K562 (cell line): ENCODE results near the gene CACNG6. TPM values are rescaled to one million over a fixed set of nuclear protein-coding genes. Genes with fewer than 3 reads are reported as not detected.

Source experiments
- ATAC-seq: fragments of 200-7000 bp; cut with Tn5 transposase; 3 replicates; pipeline ENCODE4 v1.9.1; 2020; ENCODE audit warnings: moderate library complexity
- BruUV-seq: library from RNA; stranded (reverse); fragments of 400-500 nt; replicated peaks from 2 replicates; lab custom pipeline; 2021; lab: Mats Ljungman, UMichigan
- CTCF ChIA-PET: fragments of 300-600 bp; formaldehyde crosslinking; extraction: SDS; loops from one replicate; lab custom pipeline; 2021; ENCODE audit warnings: low intra/inter-chr PET ratio; lab: Yijun Ruan, JAX
- POLR2A ChIA-PET: fragments of 300-600, 350-650 bp; sonication (Branson Sonifier 250); formaldehyde crosslinking; extraction: SDS; loops from one replicate; lab custom pipeline; 2021; ENCODE audit warnings: antibody characterized with exemption, inconsistent platforms; lab: Yijun Ruan, JAX
- DNase-seq, 4 experiments: peaks; one replicate each; pipeline versions ENCODE4 v3.0.0 to v3.0.0-alpha.2; 2011 to 2018; ENCODE audit warnings: low spot score in 3 of 4, mixed read lengths in 3 of 4; ENCODE audit errors: extremely low read depth in 1 of 4
- FAIRE-seq: peaks from 2 replicates; lab custom pipeline; 2011; peaks lifted over from hg19 to GRCh38; lab: Jason Lieb, UNC
- H2AFZ ChIP-seq: 2 replicates; pipeline ENCODE4 v1.6.0; 2011; ENCODE audit warnings: low read depth, low read length, control low read depth, inconsistent platforms
- H3K27ac ChIP-seq: fragments of 200-600 bp; 3 replicates; pipeline ENCODE4 v1.8.0; 2011; ENCODE audit warnings: low read depth, mild to moderate bottlenecking, control low read depth, inconsistent platforms, low read length, moderate library complexity, mixed read lengths; ENCODE audit errors: extremely low read depth
- H3K27me3 ChIP-seq, 2 experiments: fragments of 300-600 bp in 1 of 2; 2 replicates in 1 of 2; 3 replicates in 1 of 2; pipeline versions ENCODE4 v1.6.0 to v1.8.0; 2011; ENCODE audit warnings: inconsistent platforms in 2 of 2, low read length in 2 of 2, mild to moderate bottlenecking in 1 of 2, mixed read lengths in 1 of 2, moderate library complexity in 1 of 2; ENCODE audit not compliant: control insufficient read depth in 2 of 2, insufficient read depth in 2 of 2
- H3K36me3 ChIP-seq: fragments of 300-600 bp; 3 replicates; pipeline ENCODE4 v1.8.0; 2011; ENCODE audit warnings: mild to moderate bottlenecking, low read length, inconsistent platforms; ENCODE audit not compliant: control insufficient read depth, insufficient read depth
- H3K4me1 ChIP-seq, 2 experiments: fragments of 200-600 bp in 1 of 2; replicated peaks in 1 of 2; 2 replicates in 1 of 2; 3 replicates in 1 of 2; pipeline versions ENCODE4 v1.5.1 to v1.8.0; 2011; ENCODE audit warnings: inconsistent platforms in 2 of 2, low read length in 2 of 2, mild to moderate bottlenecking in 1 of 2, mixed read lengths in 1 of 2, moderate library complexity in 1 of 2; ENCODE audit not compliant: control insufficient read depth in 2 of 2, insufficient read depth in 2 of 2
- H3K4me2 ChIP-seq: 2 replicates; pipeline ENCODE4 v1.6.1; 2011; ENCODE audit warnings: low read length, control low read depth, inconsistent platforms, mixed read lengths; ENCODE audit not compliant: insufficient read depth
- H3K4me3 ChIP-seq: fragments of 200-600 bp; sonication (generic), shearing (Covaris generic); 2 replicates; pipeline ENCODE4 v1.5.1; 2016; ENCODE audit warnings: control low read depth, inconsistent platforms
- H3K79me2 ChIP-seq: fragments of 200-600 bp; 3 replicates; pipeline ENCODE4 v1.8.0; 2011; ENCODE audit warnings: low read length, inconsistent platforms; ENCODE audit not compliant: control insufficient read depth, insufficient read depth
- H3K9ac ChIP-seq, 2 experiments: 2 replicates each; pipeline versions ENCODE4 v1.6.0 to v1.6.1; 2011; ENCODE audit warnings: low read depth in 2 of 2, low read length in 2 of 2, control low read depth in 1 of 2, inconsistent platforms in 1 of 2, mild to moderate bottlenecking in 1 of 2, mixed read lengths in 1 of 2; ENCODE audit not compliant: insufficient read depth in 1 of 2
- H3K9me1 ChIP-seq: one replicate; pipeline ENCODE4 v1.6.0; 2011; ENCODE audit warnings: inconsistent platforms, mild to moderate bottlenecking, low read length, moderate library complexity; ENCODE audit not compliant: control insufficient read depth, insufficient read depth
- H3K9me3 ChIP-seq: replicated peaks from 2 replicates; pipeline ENCODE4 v1.5.1; 2011; ENCODE audit warnings: low read depth, low read length, inconsistent platforms; ENCODE audit not compliant: control insufficient read depth, insufficient read depth
- H4K20me1 ChIP-seq: replicated peaks from 2 replicates; pipeline ENCODE4 v1.6.1; 2011; ENCODE audit warnings: low read length, inconsistent platforms, mixed read lengths; ENCODE audit not compliant: control insufficient read depth, insufficient read depth
- SUPT5H ChIP-seq: fragments of 450-650 bp; IDR thresholded peaks from 2 replicates; pipeline ENCODE4 v1.6.1; 2016
- TEAD4 ChIP-seq, 2 experiments: sonication (generic) in 1 of 2; formaldehyde crosslinking in 1 of 2; IDR thresholded peaks; 2 replicates each; pipeline versions ENCODE4 v1.6.1 to v1.8.0; 2012 to 2022; ENCODE audit warnings: borderline replicate concordance in 1 of 2, inconsistent platforms in 1 of 2, low read length in 1 of 2, mild to moderate bottlenecking in 1 of 2, missing genetic modification reagents in 1 of 2
- ZNF707 ChIP-seq: fragments of 250-450 bp; sonication (Bioruptor Pico); conservative IDR thresholded peaks from 2 replicates; pipeline ENCODE4 v1.8.0; 2022; ENCODE audit warnings: inconsistent platforms, mild to moderate bottlenecking, moderate library complexity
- WGBS: fragments of 100-300 bp; shearing (Covaris generic); methylation state at CpG from one replicate; pipeline ENCODE4 v1.1.6; 2016; ENCODE audit warnings: low coverage, mixed read lengths; ENCODE audit not compliant: insufficient coverage; ENCODE audit errors: missing lambda C conversion rate; 5-methylcytosine and 5-hydroxymethylcytosine counted together
- in situ Hi-C: fragments of 300-500 bp; cut with MboI; formaldehyde crosslinking; loops from 4 replicates; pipeline ENCODE4 v1.15.0; 2018; ENCODE audit warnings: inconsistent platforms, mixed read lengths
- intact Hi-C: fragments of 100-400 bp; cut with micrococcal nuclease; formaldehyde crosslinking; loops from 2 replicates; pipeline ENCODE4 v1.14.2; 2022
- polyA plus RNA-seq, 8 experiments: library from polyadenylated mRNA; depleted of rRNA in 4 of 8; stranded (reverse) in 5 of 8; unstranded in 3 of 8; fragments of >200 nt; fragmentation: Nextera tagmentation in 2 of 8; fragmentation: Illumina TruSeq in 1 of 8; extraction: Ambion mirVana in 2 of 8; extraction: Trizol in 1 of 8; gene quantifications; 2 replicates each; pipeline versions ENCODE4 v1.2.1 to v1.2.3, GENCODE V29; 2011 to 2014; ENCODE audit warnings: inconsistent platforms in 1 of 8, missing spikeins in 1 of 8
- total RNA-seq, 7 experiments: library from RNA; depleted of rRNA in 6 of 7; stranded (reverse); fragments of >200 nt in 6 of 7; fragmentation: Illumina TruSeq in 2 of 7; extraction: Trizol in 2 of 7; gene quantifications; 2 replicates each; pipeline versions ENCODE4 v1.2.1 to v1.2.3, GENCODE V29; 2011 to 2021; ENCODE audit warnings: low replicate concordance in 1 of 7
- TF ChIP-seq, protein P1 (sequence below): sonication (generic); formaldehyde crosslinking; IDR thresholded peaks from 2 replicates; pipeline ENCODE4 v1.8.1; 2023; ENCODE audit warnings: mild to moderate bottlenecking, missing genetic modification reagents

CACNG6 gene
- total and polyA plus RNA-seq, 9 of the 15 experiments (the other 6 are each of a cell fraction or from before 2014, with no cell fraction given), result not detected

DNA sequence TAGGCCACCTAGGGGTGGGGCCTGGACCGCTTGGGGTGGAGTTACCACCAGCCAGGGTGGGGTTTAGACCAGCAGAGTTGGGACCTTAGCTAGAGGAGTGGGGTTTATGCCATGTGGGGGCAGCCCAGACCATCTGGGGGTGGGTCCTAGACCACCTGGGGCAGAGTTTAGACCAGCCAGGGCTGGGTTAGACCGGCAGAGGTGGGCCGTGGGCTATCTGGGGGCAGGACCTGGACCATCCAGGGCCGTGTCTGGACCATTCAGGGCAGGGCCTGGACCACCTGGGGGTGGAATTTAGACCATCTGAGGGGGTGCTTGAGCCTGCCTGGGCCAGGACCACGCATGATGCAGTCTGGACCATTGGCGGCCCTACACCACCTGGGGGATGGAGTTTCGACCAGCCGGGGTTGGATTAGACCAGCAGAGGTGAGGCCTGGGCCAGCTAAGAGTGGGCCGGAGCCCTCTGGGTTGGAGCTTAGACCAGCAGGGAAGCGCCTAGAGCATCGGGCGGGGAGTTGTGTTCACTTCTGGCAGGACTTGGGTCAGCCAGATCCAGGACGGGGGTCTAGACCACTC is 10.0 kb upstream of the CACNG6 start (continued):
- no peak for TF ChIP-seq ZNF707
- no peak for TF ChIP-seq TEAD4 (IDR thresholded peaks at IDR 0.05; ENCODE audit: low read length)
- no peak for TF ChIP-seq TEAD4 (CRISPR knock-in tag; IDR thresholded peaks at IDR 0.05; ENCODE audit: borderline replicate concordance)

DNA sequence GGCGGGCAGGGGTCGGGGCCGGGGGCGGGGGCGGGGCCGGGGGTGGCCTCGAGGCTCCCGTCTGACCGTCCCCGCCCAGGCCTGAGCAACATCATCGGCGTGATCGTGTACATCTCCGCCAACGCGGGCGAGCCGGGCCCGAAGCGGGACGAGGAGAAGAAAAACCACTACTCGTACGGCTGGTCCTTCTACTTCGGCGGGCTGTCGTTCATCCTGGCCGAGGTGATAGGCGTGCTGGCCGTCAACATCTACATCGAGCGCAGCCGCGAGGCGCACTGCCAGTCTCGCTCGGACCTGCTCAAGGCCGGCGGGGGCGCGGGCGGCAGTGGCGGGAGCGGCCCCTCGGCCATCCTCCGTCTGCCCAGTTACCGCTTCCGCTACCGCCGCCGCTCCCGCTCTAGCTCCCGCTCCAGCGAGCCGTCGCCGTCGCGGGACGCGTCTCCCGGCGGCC is 9.4 kb upstream of the CACNG6 start:
- WGBS, result 100% methylated on average over 1 of the region's 62 CpGs
- Histone ChIP-seq H3K9me1 (no peaks in the 10 kb centered on the region), H3K4me2 (no peak overlapping the region), H2AFZ (no peak overlapping the region), H3K27me3 (peaks cover 6 to 22% of the 10 kb centered on the region in 2 experiments; a peak in 4 of 5 replicates), H3K27ac (no peak overlapping the region), H3K4me1 (peaks cover 2 to 24% of the 10 kb centered on the region in 2 experiments; a peak in 2 of 5 replicates), H3K36me3 (no peaks in the 10 kb centered on the region), H3K9ac (no peak overlapping the region), H3K9me3 (no peaks in the 10 kb centered on the region), H3K79me2 (no peaks in the 10 kb centered on the region), H4K20me1 (no peaks in the 10 kb centered on the region; the same call in 1 of the 2 replicates), H3K4me3 (no peak overlapping the region)
- TF ChIP-seq SUPT5H, result no peak
- TF ChIP-seq, protein P1, sequence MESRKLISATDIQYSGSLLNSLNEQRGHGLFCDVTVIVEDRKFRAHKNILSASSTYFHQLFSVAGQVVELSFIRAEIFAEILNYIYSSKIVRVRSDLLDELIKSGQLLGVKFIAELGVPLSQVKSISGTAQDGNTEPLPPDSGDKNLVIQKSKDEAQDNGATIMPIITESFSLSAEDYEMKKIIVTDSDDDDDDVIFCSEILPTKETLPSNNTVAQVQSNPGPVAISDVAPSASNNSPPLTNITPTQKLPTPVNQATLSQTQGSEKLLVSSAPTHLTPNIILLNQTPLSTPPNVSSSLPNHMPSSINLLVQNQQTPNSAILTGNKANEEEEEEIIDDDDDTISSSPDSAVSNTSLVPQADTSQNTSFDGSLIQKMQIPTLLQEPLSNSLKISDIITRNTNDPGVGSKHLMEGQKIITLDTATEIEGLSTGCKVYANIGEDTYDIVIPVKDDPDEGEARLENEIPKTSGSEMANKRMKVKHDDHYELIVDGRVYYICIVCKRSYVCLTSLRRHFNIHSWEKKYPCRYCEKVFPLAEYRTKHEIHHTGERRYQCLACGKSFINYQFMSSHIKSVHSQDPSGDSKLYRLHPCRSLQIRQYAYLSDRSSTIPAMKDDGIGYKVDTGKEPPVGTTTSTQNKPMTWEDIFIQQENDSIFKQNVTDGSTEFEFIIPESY (CRISPR knock-in tag), result 0 out of 2 replicates have a peak, but pooled peaks have one; percentile 12
- BruUV-seq, result no TSS peak
- ATAC-seq (no peak), DNase-seq (no peak), FAIRE-seq (no peak)
- POLR2A ChIA-PET, result no interaction called here
- CTCF ChIA-PET, result no interaction called here
- in situ Hi-C loops (no loop called here), intact Hi-C loops (no loop called here)
